ENCODE data around the gene TMEM273.

GRCh38 chr10:49185213-49185612, 3.0 kb downstream of the TMEM273 start:
- TF ChIP-seq CTCF (optimal IDR thresholded peaks at IDR 0.05 in 1 of 3, IDR thresholded peaks at IDR 0.05 in 1 of 3, conservative IDR thresholded peaks at IDR 0.05 in 1 of 3; ENCODE audit: extremely low read depth in 1 of 3, insufficient read depth in 2 of 3, low read length in 3 of 3), result no peak
- TF ChIP-seq EZH2 (IDR thresholded peaks at IDR 0.05; ENCODE audit: low read length), result no peak

All from keratinocyte (primary cell).